ENCODE measurements around the gene PSMG4.
A peak's percentile ranks its signal among the peaks of the same experiment; 100 is the strongest.

Gene PSMG4

GRCh38 chr6:3258720-3259490 lies at the start of gene PSMG4:
TSS of gene PSMG4 (plus strand) at chr6:3258947. CDS start at chr6:3259023, 76 bp downstream.
- DNase-seq (peak; percentile 98), ATAC-seq (peak; percentile 81)
- Mint-ChIP-seq H3K9me3 (peaks cover 4% of the 10 kb centered on the region), H3K27ac (peak within 1 kb of the TSS; percentile 98), H3K36me3 (ENCODE audit: low read depth) (peaks cover 31% of the 10 kb centered on the region), H3K4me1 (peaks cover 41% of the 10 kb centered on the region), H3K27me3 (peaks cover 2% of the 10 kb centered on the region), H3K4me3 (peak within 1 kb of the TSS; percentile 100)

- H3K27ac Mint-ChIP-seq, result peak overlapping the region; percentile 86
- no peaks in the 10 kb centered on the region for H3K36me3 Mint-ChIP-seq (ENCODE audit: low read depth)
- peaks cover 4% of the 10 kb centered on the region for H3K9me3 Mint-ChIP-seq
- peak overlapping the region; percentile 33 for H3K4me3 Mint-ChIP-seq
- ATAC-seq (peak; percentile 89), DNase-seq (peak; percentile 65)
- peaks cover 31% of the 10 kb centered on the region for H3K27me3 Mint-ChIP-seq
- peaks cover 39% of the 10 kb centered on the region for H3K4me1 Mint-ChIP-seq
Measured at GRCh38 chr6:3209114-3210023, 49.4 kb upstream of the PSMG4 start.

GRCh38 chr6:3210024-3210610 lies 48.6 kb upstream of the PSMG4 start:
- no peaks in the 10 kb centered on the region for H3K36me3 Mint-ChIP-seq (ENCODE audit: low read depth)
- no peaks in the 10 kb centered on the region for H3K9me3 Mint-ChIP-seq
- H3K4me3 Mint-ChIP-seq, result no peak overlapping the region
- peak overlapping the region; percentile 86 for H3K27ac Mint-ChIP-seq
- H3K4me1 Mint-ChIP-seq, result peaks cover 35% of the 10 kb centered on the region
- peaks cover 34% of the 10 kb centered on the region for H3K27me3 Mint-ChIP-seq
- DNase-seq (no peak), ATAC-seq (no peak)

- H3K27ac Mint-ChIP-seq, result no peak overlapping the region
- H3K4me3 Mint-ChIP-seq, result no peak overlapping the region
- ATAC-seq (no peak), DNase-seq (no peak)
- peaks cover 40% of the 10 kb centered on the region for H3K27me3 Mint-ChIP-seq
- H3K9me3 Mint-ChIP-seq, result no peaks in the 10 kb centered on the region
- peaks cover 31% of the 10 kb centered on the region for H3K4me1 Mint-ChIP-seq
- no peaks in the 10 kb centered on the region for H3K36me3 Mint-ChIP-seq (ENCODE audit: low read depth)
Measured at GRCh38 chr6:3211681-3212080, 47.1 kb upstream of the PSMG4 start.

GRCh38 chr6:3212261-3212660 lies 46.5 kb upstream of the PSMG4 start:
- no peak overlapping the region for H3K4me3 Mint-ChIP-seq
- peaks cover 31% of the 10 kb centered on the region for H3K4me1 Mint-ChIP-seq
- no peak overlapping the region for H3K27ac Mint-ChIP-seq
- ATAC-seq (no peak), DNase-seq (no peak)
- H3K9me3 Mint-ChIP-seq, result no peaks in the 10 kb centered on the region
- H3K27me3 Mint-ChIP-seq, result peaks cover 41% of the 10 kb centered on the region
- H3K36me3 Mint-ChIP-seq (ENCODE audit: low read depth), result no peaks in the 10 kb centered on the region

GRCh38 chr6:3213334-3213695 lies 45.4 kb upstream of the PSMG4 start:
- H3K27me3 Mint-ChIP-seq, result peaks cover 47% of the 10 kb centered on the region
- ATAC-seq (no peak), DNase-seq (no peak)
- H3K4me1 Mint-ChIP-seq, result peaks cover 23% of the 10 kb centered on the region
- H3K27ac Mint-ChIP-seq, result no peak overlapping the region
- no peaks in the 10 kb centered on the region for H3K9me3 Mint-ChIP-seq
- H3K4me3 Mint-ChIP-seq, result no peak overlapping the region
- no peaks in the 10 kb centered on the region for H3K36me3 Mint-ChIP-seq (ENCODE audit: low read depth)

GRCh38 chr6:3214898-3215297 lies 43.8 kb upstream of the PSMG4 start:
- H3K27ac Mint-ChIP-seq, result no peak overlapping the region
- H3K9me3 Mint-ChIP-seq, result no peaks in the 10 kb centered on the region
- no peaks in the 10 kb centered on the region for H3K36me3 Mint-ChIP-seq (ENCODE audit: low read depth)
- peaks cover 8% of the 10 kb centered on the region for H3K4me1 Mint-ChIP-seq
- H3K4me3 Mint-ChIP-seq, result no peak overlapping the region
- H3K27me3 Mint-ChIP-seq, result peaks cover 53% of the 10 kb centered on the region
- no peak for ATAC-seq
- DNase-seq, result no peak

- no peaks in the 10 kb centered on the region for H3K36me3 Mint-ChIP-seq (ENCODE audit: low read depth)
- H3K9me3 Mint-ChIP-seq, result no peaks in the 10 kb centered on the region
- ATAC-seq (no peak), DNase-seq (no peak)
- H3K27me3 Mint-ChIP-seq, result peaks cover 59% of the 10 kb centered on the region
- no peak overlapping the region for H3K27ac Mint-ChIP-seq
- peaks cover 2% of the 10 kb centered on the region for H3K4me1 Mint-ChIP-seq
- no peak overlapping the region for H3K4me3 Mint-ChIP-seq
Measured at GRCh38 chr6:3217286-3217685, 41.5 kb upstream of the PSMG4 start.

GRCh38 chr6:3218266-3218665 lies 40.5 kb upstream of the PSMG4 start:
- ATAC-seq (no peak), DNase-seq (no peak)
- Mint-ChIP-seq H3K9me3 (no peaks in the 10 kb centered on the region), H3K4me3 (no peak overlapping the region), H3K27ac (no peak overlapping the region), H3K36me3 (ENCODE audit: low read depth) (no peaks in the 10 kb centered on the region), H3K27me3 (peaks cover 54% of the 10 kb centered on the region), H3K4me1 (no peaks in the 10 kb centered on the region)

- DNase-seq, result no peak
- peaks cover 57% of the 10 kb centered on the region for H3K27me3 Mint-ChIP-seq
- no peaks in the 10 kb centered on the region for H3K4me1 Mint-ChIP-seq
- no peak overlapping the region for H3K4me3 Mint-ChIP-seq
- no peak overlapping the region for H3K27ac Mint-ChIP-seq
- no peaks in the 10 kb centered on the region for H3K36me3 Mint-ChIP-seq (ENCODE audit: low read depth)
- no peak for ATAC-seq
- H3K9me3 Mint-ChIP-seq, result no peaks in the 10 kb centered on the region
Measured at GRCh38 chr6:3220366-3220765, 38.4 kb upstream of the PSMG4 start.

GRCh38 chr6:3221578-3221977 lies 37.2 kb upstream of the PSMG4 start:
- Mint-ChIP-seq H3K36me3 (ENCODE audit: low read depth) (no peaks in the 10 kb centered on the region), H3K27me3 (peaks cover 60% of the 10 kb centered on the region), H3K4me3 (no peak overlapping the region), H3K4me1 (peaks cover 1% of the 10 kb centered on the region), H3K27ac (no peak overlapping the region), H3K9me3 (no peaks in the 10 kb centered on the region)
- ATAC-seq (peak; percentile 40), DNase-seq (no peak)

GRCh38 chr6:3222506-3223038 lies 36.2 kb upstream of the PSMG4 start:
- Mint-ChIP-seq H3K4me3 (no peak overlapping the region), H3K27ac (no peak overlapping the region), H3K9me3 (no peaks in the 10 kb centered on the region), H3K4me1 (peaks cover 6% of the 10 kb centered on the region), H3K36me3 (ENCODE audit: low read depth) (no peaks in the 10 kb centered on the region), H3K27me3 (peaks cover 58% of the 10 kb centered on the region)
- ATAC-seq, result no peak
- no peak for DNase-seq

- H3K27ac Mint-ChIP-seq, result no peak overlapping the region
- DNase-seq, result no peak
- H3K36me3 Mint-ChIP-seq (ENCODE audit: low read depth), result no peaks in the 10 kb centered on the region
- peaks cover 61% of the 10 kb centered on the region for H3K27me3 Mint-ChIP-seq
- ATAC-seq, result no peak
- H3K9me3 Mint-ChIP-seq, result no peaks in the 10 kb centered on the region
- peaks cover 38% of the 10 kb centered on the region for H3K4me1 Mint-ChIP-seq
- no peak overlapping the region for H3K4me3 Mint-ChIP-seq
Measured at GRCh38 chr6:3226042-3226441, 32.7 kb upstream of the PSMG4 start.

GRCh38 chr6:3226481-3227362 lies 32.0 kb upstream of the PSMG4 start:
- peak; percentile 29 for DNase-seq
- H3K27ac Mint-ChIP-seq, result no peak overlapping the region
- H3K9me3 Mint-ChIP-seq, result no peaks in the 10 kb centered on the region

More at GRCh38 chr6:3226481-3227362, 32.0 kb upstream of the PSMG4 start:
- no peaks in the 10 kb centered on the region for H3K36me3 Mint-ChIP-seq (ENCODE audit: low read depth)
- ATAC-seq, result peak; percentile 29
- H3K27me3 Mint-ChIP-seq, result peaks cover 66% of the 10 kb centered on the region
- peaks cover 44% of the 10 kb centered on the region for H3K4me1 Mint-ChIP-seq
- peak overlapping the region; percentile 57 for H3K4me3 Mint-ChIP-seq

All from activated naive CD8-positive, alpha-beta T cell treated with anti-CD3 and anti-CD28 coated beads, Interleukin-2, amount 50 U/mL, for 24 hours (primary cell).